ENCODE measurements around the gene C12orf43.
"Not testable (repeated sequence)": the region's sequence is repeated elsewhere in the genome, so short reads cannot be mapped to it uniquely, and the experiment has no call there.

The C12orf43 gene

DNA sequence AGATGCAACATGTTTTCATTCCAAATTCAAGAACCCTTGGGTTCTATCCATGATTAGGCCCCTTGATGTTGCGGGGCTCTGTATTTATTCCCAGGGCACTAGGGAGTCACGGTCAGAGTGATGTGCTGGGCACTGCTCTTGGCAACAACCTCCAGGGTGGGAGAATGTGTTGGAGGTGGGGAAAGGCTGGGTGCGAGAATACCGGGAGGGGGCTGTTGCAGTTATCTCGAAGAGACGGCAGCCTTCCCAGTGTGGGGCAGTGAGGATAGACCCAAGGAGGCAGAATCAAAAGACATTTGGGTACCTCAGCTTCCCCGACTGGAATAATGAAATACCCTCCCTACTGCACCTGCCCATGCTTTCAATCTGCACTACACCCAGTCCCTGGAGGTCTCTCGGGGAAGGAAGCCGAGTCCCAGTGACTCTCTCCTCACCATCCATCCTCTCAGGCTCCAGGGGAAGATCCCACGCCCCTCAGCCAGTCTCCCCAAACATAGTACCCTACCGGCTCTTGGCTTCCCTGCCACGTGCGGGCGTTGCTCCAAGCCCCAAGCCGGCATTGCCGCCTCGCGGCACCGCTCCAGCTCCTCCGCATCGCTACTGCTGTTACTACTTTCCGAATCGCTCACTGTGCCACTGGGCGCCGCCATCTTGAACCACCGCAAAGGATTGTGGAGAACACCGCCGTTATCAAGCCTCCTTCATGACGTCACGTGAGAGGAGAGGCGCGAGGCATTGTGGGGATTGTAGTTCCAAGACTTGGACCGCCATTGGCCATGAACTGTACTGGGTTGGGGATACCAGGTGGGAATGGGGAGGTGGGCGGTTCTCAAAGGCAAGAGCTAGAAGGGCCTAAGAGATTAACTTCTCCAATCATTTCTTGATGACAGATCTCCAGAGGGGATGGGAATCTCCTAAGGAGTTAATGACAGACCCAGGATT is at the start of gene C12orf43:
Gene C12orf43 (minus strand): TSS at position 663 of the 942 bp plus-strand sequence. CDS start 13 bp downstream, at position 650.
- ChIA-PET CTCF (interaction anchor here (0.6 kb wide), 1 partner anchor 261 kb away, joined by 3 read pairs; no protein-coding TSS in a partner anchor), POLR2A (no interaction called here)
- DNase-seq (ENCODE audit: extremely low spot score) = peak; percentile 94
- TF ChIP-seq ELF4 (IDR thresholded peaks at IDR 0.05) = peak; percentile 58; the same call in 1 of the 2 replicates
- peak; percentile 62; the same call in 1 of the 2 replicates for TF ChIP-seq SUZ12 (IDR thresholded peaks at IDR 0.05)
- no peak for TF ChIP-seq HDGF (IDR thresholded peaks at IDR 0.05; ENCODE audit: borderline replicate concordance)
- TF ChIP-seq FOXK2 (IDR thresholded peaks at IDR 0.05) = no peak
- no peak for TF ChIP-seq TARDBP (IDR thresholded peaks at IDR 0.05)

- no peak for DNase-seq (ENCODE audit: extremely low spot score)
- ChIA-PET POLR2A (no interaction called here), CTCF (no interaction called here)
- TF ChIP-seq, protein P1, sequence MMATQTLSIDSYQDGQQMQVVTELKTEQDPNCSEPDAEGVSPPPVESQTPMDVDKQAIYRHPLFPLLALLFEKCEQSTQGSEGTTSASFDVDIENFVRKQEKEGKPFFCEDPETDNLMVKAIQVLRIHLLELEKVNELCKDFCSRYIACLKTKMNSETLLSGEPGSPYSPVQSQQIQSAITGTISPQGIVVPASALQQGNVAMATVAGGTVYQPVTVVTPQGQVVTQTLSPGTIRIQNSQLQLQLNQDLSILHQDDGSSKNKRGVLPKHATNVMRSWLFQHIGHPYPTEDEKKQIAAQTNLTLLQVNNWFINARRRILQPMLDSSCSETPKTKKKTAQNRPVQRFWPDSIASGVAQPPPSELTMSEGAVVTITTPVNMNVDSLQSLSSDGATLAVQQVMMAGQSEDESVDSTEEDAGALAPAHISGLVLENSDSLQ (IDR thresholded peaks at IDR 0.05) = no peak
- TF ChIP-seq CTBP1 (IDR thresholded peaks at IDR 0.05; ENCODE audit: borderline replicate concordance) = no peak
- no peak for TF ChIP-seq NFRKB (IDR thresholded peaks at IDR 0.05)
- no peak for TF ChIP-seq HDGF (IDR thresholded peaks at IDR 0.05; ENCODE audit: borderline replicate concordance)
- TF ChIP-seq ZNF384 (IDR thresholded peaks at IDR 0.05) = no peak
- TF ChIP-seq BHLHE40 (IDR thresholded peaks at IDR 0.05; ENCODE audit: borderline replicate concordance) = no peak
- TF ChIP-seq ARNT (IDR thresholded peaks at IDR 0.05) = no peak
- TF ChIP-seq FOXA1 (IDR thresholded peaks at IDR 0.05) = no peak
- no peak for TF ChIP-seq SP1 (IDR thresholded peaks at IDR 0.05)
- TF ChIP-seq L3MBTL2 (conservative IDR thresholded peaks at IDR 0.05) = no peak
- TF ChIP-seq SUZ12 (IDR thresholded peaks at IDR 0.05) = no peak
- no peak for TF ChIP-seq LEF1 (IDR thresholded peaks at IDR 0.05; ENCODE audit: borderline replicate concordance)
- TF ChIP-seq ELF4 (IDR thresholded peaks at IDR 0.05) = no peak
- no peak for TF ChIP-seq FOXM1 (IDR thresholded peaks at IDR 0.05; ENCODE audit: borderline replicate concordance)
- no peak for TF ChIP-seq TARDBP (IDR thresholded peaks at IDR 0.05)
- TF ChIP-seq FOXK2 (IDR thresholded peaks at IDR 0.05) = no peak
Observed at GRCh38 chr12:121065345-121065744, 49.1 kb upstream of the C12orf43 start.

GRCh38 chr12:121064586-121064985 is 48.3 kb upstream of the C12orf43 start:
- DNase-seq (ENCODE audit: extremely low spot score); POLR2A ChIA-PET: not testable (repeated sequence)
- CTCF ChIA-PET = interaction anchor here (0.5 kb wide), 1 partner anchor 102 kb away, joined by 3 read pairs; no protein-coding TSS in a partner anchor

DNA sequence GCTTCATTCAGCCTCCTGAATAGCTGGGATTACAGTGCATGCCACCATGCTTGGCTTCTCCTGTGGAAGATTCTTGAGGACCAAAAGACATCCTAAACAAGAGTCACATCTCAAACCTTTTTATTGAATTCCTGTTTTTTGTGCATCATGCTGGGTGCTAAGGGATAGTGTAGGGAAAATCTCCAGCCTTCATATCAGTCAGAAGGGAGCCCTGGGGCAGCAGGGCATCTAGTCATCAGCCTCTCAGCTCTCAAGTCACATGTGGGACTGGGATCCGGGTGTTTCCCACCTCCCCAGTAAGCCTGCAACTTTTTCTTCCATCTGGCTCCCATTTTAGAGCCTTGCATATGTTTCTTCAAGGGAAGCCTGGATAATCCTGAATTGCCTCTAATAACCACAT is 47.8 kb upstream of the C12orf43 start:
- ChIA-PET POLR2A (no interaction called here), CTCF (interaction anchor here (0.5 kb wide), 1 partner anchor 102 kb away, joined by 3 read pairs; no protein-coding TSS in a partner anchor)
- DNase-seq (ENCODE audit: extremely low spot score) = no peak
- TF ChIP-seq NFRKB (IDR thresholded peaks at IDR 0.05) (no peak), ARNT (IDR thresholded peaks at IDR 0.05) (no peak), HDGF (IDR thresholded peaks at IDR 0.05; ENCODE audit: borderline replicate concordance) (no peak), ZNF384 (IDR thresholded peaks at IDR 0.05) (no peak), FOXK2 (IDR thresholded peaks at IDR 0.05) (no peak), L3MBTL2 (conservative IDR thresholded peaks at IDR 0.05) (no peak), FOXA1 (IDR thresholded peaks at IDR 0.05) (no peak), SUZ12 (IDR thresholded peaks at IDR 0.05) (no peak), TARDBP (IDR thresholded peaks at IDR 0.05) (no peak), FOXM1 (IDR thresholded peaks at IDR 0.05; ENCODE audit: borderline replicate concordance) (no peak), ELF4 (IDR thresholded peaks at IDR 0.05) (no peak), BHLHE40 (IDR thresholded peaks at IDR 0.05; ENCODE audit: borderline replicate concordance) (no peak), CTBP1 (IDR thresholded peaks at IDR 0.05; ENCODE audit: borderline replicate concordance) (no peak), SP1 (IDR thresholded peaks at IDR 0.05) (no peak)
- TF ChIP-seq, protein P1 (IDR thresholded peaks at IDR 0.05) = no peak

GRCh38 chr12:121062391-121063045 is 46.2 kb upstream of the C12orf43 start:
- CTCF ChIA-PET = no interaction called here
- TF ChIP-seq FOXA1 (IDR thresholded peaks at IDR 0.05) (no peak), ARNT (IDR thresholded peaks at IDR 0.05) (no peak), NFRKB (IDR thresholded peaks at IDR 0.05) (no peak), TARDBP (IDR thresholded peaks at IDR 0.05) (no peak), L3MBTL2 (conservative IDR thresholded peaks at IDR 0.05) (no peak), LEF1 (IDR thresholded peaks at IDR 0.05; ENCODE audit: borderline replicate concordance) (no peak), ELF4 (IDR thresholded peaks at IDR 0.05) (no peak), FOXK2 (IDR thresholded peaks at IDR 0.05) (no peak), SUZ12 (IDR thresholded peaks at IDR 0.05) (no peak), ZNF384 (IDR thresholded peaks at IDR 0.05) (no peak)
- TF ChIP-seq, protein P1 (IDR thresholded peaks at IDR 0.05) = no peak
- no peak for DNase-seq (ENCODE audit: extremely low spot score)
- POLR2A ChIA-PET = no interaction called here

GRCh38 chr12:121061831-121062230 is 45.5 kb upstream of the C12orf43 start:
- TF ChIP-seq ARNT (IDR thresholded peaks at IDR 0.05) = no peak
- TF ChIP-seq BHLHE40 (IDR thresholded peaks at IDR 0.05; ENCODE audit: borderline replicate concordance) = no peak
- TF ChIP-seq SP1 (IDR thresholded peaks at IDR 0.05) = no peak
- TF ChIP-seq FOXM1 (IDR thresholded peaks at IDR 0.05; ENCODE audit: borderline replicate concordance) = no peak
- no peak for TF ChIP-seq SUZ12 (IDR thresholded peaks at IDR 0.05)
- no peak for TF ChIP-seq FOXK2 (IDR thresholded peaks at IDR 0.05)
- TF ChIP-seq L3MBTL2 (conservative IDR thresholded peaks at IDR 0.05) = no peak
- TF ChIP-seq, protein P1 (IDR thresholded peaks at IDR 0.05) = no peak
- no peak for TF ChIP-seq CTBP1 (IDR thresholded peaks at IDR 0.05; ENCODE audit: borderline replicate concordance)
- TF ChIP-seq TARDBP (IDR thresholded peaks at IDR 0.05) = no peak
- no peak for TF ChIP-seq ZNF384 (IDR thresholded peaks at IDR 0.05)
- TF ChIP-seq FOXA1 (IDR thresholded peaks at IDR 0.05) = no peak
- TF ChIP-seq NFRKB (IDR thresholded peaks at IDR 0.05) = no peak
- TF ChIP-seq LEF1 (IDR thresholded peaks at IDR 0.05; ENCODE audit: borderline replicate concordance) = no peak
- ChIA-PET POLR2A (no interaction called here), CTCF (interaction anchor here (0.6 to 2.0 kb wide), 3 partner anchors 11 to 443 kb away, joined by 5 to 8 read pairs (median 7); no protein-coding TSS in a partner anchor)
- DNase-seq (ENCODE audit: extremely low spot score) = no peak

All from HEK293T (cell line).